ENCODE data around the gene ADGRB3. TPM values are rescaled to one million over a fixed set of nuclear protein-coding genes. Genes with fewer than 3 reads are reported as not detected.
A peak's percentile ranks its signal among the peaks of the same experiment; 100 is the strongest.

The ADGRB3 gene
- total and polyA plus RNA-seq, 10 of the 15 experiments (the other 5 are each of a cell fraction or from before 2014, with no cell fraction given), result 0.03 to 0.06 TPM; not detected in 8

DNA sequence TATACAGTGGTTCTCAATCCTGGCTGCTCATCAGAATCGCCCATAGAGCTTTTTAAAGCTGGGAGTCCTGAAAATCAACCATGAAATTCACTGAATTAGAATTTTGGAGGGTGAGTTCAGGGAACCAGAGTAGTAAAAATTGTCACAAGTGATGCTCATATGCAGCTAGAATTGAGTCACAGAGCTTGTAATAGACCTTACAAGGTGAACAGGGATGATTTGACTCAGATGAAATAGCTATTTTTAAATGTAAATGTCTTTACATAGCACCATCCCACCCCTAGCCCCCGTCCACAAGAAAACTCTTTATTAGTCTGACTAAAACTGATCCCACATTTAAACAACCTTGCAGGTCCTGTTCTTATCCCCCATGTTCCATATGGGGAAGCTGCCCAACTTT is 630.0 kb downstream of the ADGRB3 start:
- H3K79me2 ChIP-seq (ENCODE audit: control insufficient read depth, insufficient read depth, low read length), result no peaks in the 10 kb centered on the region
- H3K9ac ChIP-seq (ENCODE audit: control insufficient read depth, insufficient read depth, low read length), result no peak overlapping the region
- H3K36me3 ChIP-seq (ENCODE audit: control insufficient read depth in 2 of 2, insufficient read depth in 2 of 2, low read length in 1 of 2), result no peaks in the 10 kb centered on the region
- H3K4me2 ChIP-seq (ENCODE audit: control insufficient read depth, insufficient read depth), result no peak overlapping the region
- no peaks in the 10 kb centered on the region for H4K20me1 ChIP-seq (ENCODE audit: control insufficient read depth, insufficient read depth)
- TF ChIP-seq MTA3 (IDR thresholded peaks at IDR 0.05; ENCODE audit: borderline replicate concordance, low read length) (peak; percentile 61; the same call in 1 of the 2 replicates), JUNB (IDR thresholded peaks at IDR 0.05) (peak; percentile 88), ZNF207 (IDR thresholded peaks at IDR 0.05; ENCODE audit: borderline replicate concordance) (no peak), YBX1 (IDR thresholded peaks at IDR 0.05) (no peak), CEBPB (IDR thresholded peaks at IDR 0.05; ENCODE audit: borderline replicate concordance in 1 of 2, low read depth in 2 of 2, low read length in 2 of 2) (peak in 1 of 2 experiments; percentile 26; a peak in 1 of 4 replicates), PML (IDR thresholded peaks at IDR 0.05; ENCODE audit: low read length) (0 out of 2 replicates have a peak, but pooled peaks have one; percentile 31), NFIC (IDR thresholded peaks at IDR 0.05; ENCODE audit: low read depth, low read length) (peak; percentile 88; the same call in 1 of the 2 replicates), MEF2A (IDR thresholded peaks at IDR 0.05; ENCODE audit: insufficient read depth, low read depth, low read length) (peak; percentile 82), CREM (IDR thresholded peaks at IDR 0.05; ENCODE audit: low read depth) (peak; percentile 77; the same call in 1 of the 2 replicates), FOXM1 (IDR thresholded peaks at IDR 0.05; ENCODE audit: low read depth, low read length) (peak; percentile 87; the same call in 1 of the 2 replicates), FOXK2 (IDR thresholded peaks at IDR 0.05) (no peak), CHD2 (IDR thresholded peaks at IDR 0.05; ENCODE audit: borderline replicate concordance, low read depth, low read length) (no peak), BRCA1 (IDR thresholded peaks at IDR 0.05; ENCODE audit: low read depth, low read length) (no peak), RUNX3 (IDR thresholded peaks at IDR 0.05; ENCODE audit: low read length) (peak; percentile 61; the same call in 1 of the 2 replicates), CREB1 (IDR thresholded peaks at IDR 0.05; ENCODE audit: low read depth) (0 out of 2 replicates have a peak, but pooled peaks have one; percentile 33), BACH1 (IDR thresholded peaks at IDR 0.05; ENCODE audit: borderline replicate concordance) (no peak), GABPA (IDR thresholded peaks at IDR 0.05; ENCODE audit: low read depth) (peak; percentile 45; the same call in 1 of the 2 replicates)
- TF ChIP-seq, protein P1, sequence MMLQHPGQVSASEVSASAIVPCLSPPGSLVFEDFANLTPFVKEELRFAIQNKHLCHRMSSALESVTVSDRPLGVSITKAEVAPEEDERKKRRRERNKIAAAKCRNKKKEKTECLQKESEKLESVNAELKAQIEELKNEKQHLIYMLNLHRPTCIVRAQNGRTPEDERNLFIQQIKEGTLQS (IDR thresholded peaks at IDR 0.05; ENCODE audit: borderline replicate concordance, extremely low read depth, low read depth, low read length), result no peak
- TF ChIP-seq, protein P2, sequence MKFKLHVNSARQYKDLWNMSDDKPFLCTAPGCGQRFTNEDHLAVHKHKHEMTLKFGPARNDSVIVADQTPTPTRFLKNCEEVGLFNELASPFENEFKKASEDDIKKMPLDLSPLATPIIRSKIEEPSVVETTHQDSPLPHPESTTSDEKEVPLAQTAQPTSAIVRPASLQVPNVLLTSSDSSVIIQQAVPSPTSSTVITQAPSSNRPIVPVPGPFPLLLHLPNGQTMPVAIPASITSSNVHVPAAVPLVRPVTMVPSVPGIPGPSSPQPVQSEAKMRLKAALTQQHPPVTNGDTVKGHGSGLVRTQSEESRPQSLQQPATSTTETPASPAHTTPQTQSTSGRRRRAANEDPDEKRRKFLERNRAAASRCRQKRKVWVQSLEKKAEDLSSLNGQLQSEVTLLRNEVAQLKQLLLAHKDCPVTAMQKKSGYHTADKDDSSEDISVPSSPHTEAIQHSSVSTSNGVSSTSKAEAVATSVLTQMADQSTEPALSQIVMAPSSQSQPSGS (IDR thresholded peaks at IDR 0.05; ENCODE audit: low read length), result peak; percentile 50; the same call in 1 of the 2 replicates
- TF ChIP-seq, protein P3, sequence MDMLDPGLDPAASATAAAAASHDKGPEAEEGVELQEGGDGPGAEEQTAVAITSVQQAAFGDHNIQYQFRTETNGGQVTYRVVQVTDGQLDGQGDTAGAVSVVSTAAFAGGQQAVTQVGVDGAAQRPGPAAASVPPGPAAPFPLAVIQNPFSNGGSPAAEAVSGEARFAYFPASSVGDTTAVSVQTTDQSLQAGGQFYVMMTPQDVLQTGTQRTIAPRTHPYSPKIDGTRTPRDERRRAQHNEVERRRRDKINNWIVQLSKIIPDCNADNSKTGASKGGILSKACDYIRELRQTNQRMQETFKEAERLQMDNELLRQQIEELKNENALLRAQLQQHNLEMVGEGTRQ (IDR thresholded peaks at IDR 0.05; ENCODE audit: borderline replicate concordance, low read depth, low read length), result no peak
- TF ChIP-seq, protein P4, sequence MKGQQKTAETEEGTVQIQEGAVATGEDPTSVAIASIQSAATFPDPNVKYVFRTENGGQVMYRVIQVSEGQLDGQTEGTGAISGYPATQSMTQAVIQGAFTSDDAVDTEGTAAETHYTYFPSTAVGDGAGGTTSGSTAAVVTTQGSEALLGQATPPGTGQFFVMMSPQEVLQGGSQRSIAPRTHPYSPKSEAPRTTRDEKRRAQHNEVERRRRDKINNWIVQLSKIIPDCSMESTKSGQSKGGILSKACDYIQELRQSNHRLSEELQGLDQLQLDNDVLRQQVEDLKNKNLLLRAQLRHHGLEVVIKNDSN (IDR thresholded peaks at IDR 0.05; ENCODE audit: borderline replicate concordance, extremely low read length, insufficient read depth, low read depth, low read length), result no peak
- 0% methylated on average over 2 of the region's 2 CpGs for WGBS (ENCODE audit: insufficient coverage, insufficient replicate concordance, low lambda C conversion rate, missing lambda C conversion rate)
- FAIRE-seq (no peak), DNase-seq (ENCODE audit: low read depth, low spot score) (no peak), ATAC-seq (no peak)
- no peaks in the 10 kb centered on the region for H3K27me3 ChIP-seq (replicated peaks in 1 of 2; ENCODE audit: control insufficient read depth in 2 of 2, insufficient read depth in 2 of 2, low read length in 1 of 2)
- no TSS peak for BruUV-seq (replicated peaks)
- RAD21 ChIA-PET (ENCODE audit: unreplicated experiment), result no interaction called here
- H3K9me3 ChIP-seq (replicated peaks; ENCODE audit: control insufficient read depth, insufficient read depth, low read length), result no peaks in the 10 kb centered on the region
- H3K4me1 ChIP-seq (ENCODE audit: control insufficient read depth, insufficient read depth, low read length), result no peaks in the 10 kb centered on the region
- intact Hi-C loops (cut with micrococcal nuclease; ENCODE audit: unreplicated experiment), result no loop called here
- in situ Hi-C loops (cut with MboI), result no loop called here
- no peak overlapping the region for H3K27ac ChIP-seq (ENCODE audit: control insufficient read depth, insufficient read depth)
- POLR2A ChIA-PET, result no interaction called here
- H3K4me3 ChIP-seq, result no peak overlapping the region
- SMC1A ChIA-PET (ENCODE audit: uncharacterized antibody, unreplicated experiment), result no interaction called here
- CTCF ChIA-PET, result interaction anchor here (1.6 kb wide), 1 partner anchor 42 kb away, joined by 3 read pairs; no protein-coding TSS in a partner anchor
- H2AFZ ChIP-seq (ENCODE audit: control insufficient read depth, low read depth, low read length), result no peak overlapping the region
